ENCODE data around the gene CSF2RB.

Gene CSF2RB

DNA sequence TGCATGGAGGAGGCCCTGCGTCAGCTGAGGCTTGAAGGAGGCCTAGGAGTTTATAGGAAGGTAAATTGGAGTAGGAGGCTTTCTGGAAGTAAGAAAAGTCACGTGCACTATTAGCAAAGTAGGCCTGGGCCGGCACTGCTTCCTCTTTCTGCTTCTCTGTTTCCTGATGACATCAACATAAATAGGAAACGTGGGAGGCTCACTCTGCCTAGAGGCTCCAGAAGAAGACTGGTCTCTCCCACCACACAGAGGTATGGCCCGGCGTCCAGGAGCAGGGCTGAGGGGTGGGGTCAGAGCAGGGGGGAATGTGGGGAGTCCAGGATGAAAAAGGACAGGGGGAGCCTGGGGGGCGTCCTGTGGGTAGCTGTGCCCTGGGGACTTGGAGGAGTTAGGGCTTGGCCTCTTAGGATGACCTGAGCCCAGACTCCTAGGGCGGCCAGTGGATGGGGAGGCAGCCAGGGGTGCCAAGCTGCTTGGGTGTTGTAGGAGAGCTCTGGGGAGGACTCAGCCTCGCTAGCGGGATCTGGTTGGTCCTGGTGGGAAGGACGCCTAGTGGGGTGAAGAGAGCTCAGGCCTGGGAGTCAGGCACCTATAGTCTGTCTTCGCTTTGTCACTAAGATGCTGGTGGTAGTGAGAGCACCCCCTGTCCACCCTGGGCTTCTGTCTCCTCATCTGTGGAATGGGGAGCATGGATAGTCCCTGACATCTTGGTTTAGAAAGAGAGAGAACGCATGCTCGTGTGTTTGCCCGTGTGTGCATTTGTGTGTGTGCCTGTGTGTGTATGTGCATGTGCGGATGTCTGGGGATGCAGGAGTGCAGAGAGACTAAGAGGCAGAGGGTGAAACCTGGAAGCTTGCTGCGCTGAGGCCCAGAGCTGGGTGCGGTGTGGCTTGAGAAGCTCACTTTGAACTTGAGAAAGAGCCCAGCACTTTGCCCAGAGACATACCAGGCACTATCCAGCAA is at the start of gene CSF2RB:
Gene CSF2RB (plus strand): TSS at position 202 of the 963 bp plus-strand sequence. CDS start 8,580 bp downstream, outside the sequence.
- DNase-seq (ENCODE audit: low read depth), result no peak

DNA sequence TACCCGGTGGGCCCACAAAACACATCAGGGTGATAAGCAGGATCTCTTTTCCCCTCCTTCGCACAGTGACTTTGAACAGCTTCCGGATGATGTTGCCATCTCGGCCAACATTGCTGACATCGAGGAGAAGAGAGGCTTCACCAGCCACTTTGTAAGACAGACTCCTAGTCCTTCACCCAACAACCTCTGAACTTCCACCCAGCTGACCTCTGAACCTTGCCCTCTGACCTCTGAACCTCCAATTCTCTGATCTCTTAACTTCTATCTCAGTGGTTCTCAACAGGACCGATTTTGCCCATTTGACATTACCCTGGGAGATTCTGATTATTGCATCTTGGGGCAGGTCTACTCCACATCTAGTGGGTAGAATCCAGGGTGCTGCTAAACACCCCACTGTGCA is 49.4 kb upstream of the CSF2RB start:
- DNase-seq (ENCODE audit: low read depth), result no peak

DNA sequence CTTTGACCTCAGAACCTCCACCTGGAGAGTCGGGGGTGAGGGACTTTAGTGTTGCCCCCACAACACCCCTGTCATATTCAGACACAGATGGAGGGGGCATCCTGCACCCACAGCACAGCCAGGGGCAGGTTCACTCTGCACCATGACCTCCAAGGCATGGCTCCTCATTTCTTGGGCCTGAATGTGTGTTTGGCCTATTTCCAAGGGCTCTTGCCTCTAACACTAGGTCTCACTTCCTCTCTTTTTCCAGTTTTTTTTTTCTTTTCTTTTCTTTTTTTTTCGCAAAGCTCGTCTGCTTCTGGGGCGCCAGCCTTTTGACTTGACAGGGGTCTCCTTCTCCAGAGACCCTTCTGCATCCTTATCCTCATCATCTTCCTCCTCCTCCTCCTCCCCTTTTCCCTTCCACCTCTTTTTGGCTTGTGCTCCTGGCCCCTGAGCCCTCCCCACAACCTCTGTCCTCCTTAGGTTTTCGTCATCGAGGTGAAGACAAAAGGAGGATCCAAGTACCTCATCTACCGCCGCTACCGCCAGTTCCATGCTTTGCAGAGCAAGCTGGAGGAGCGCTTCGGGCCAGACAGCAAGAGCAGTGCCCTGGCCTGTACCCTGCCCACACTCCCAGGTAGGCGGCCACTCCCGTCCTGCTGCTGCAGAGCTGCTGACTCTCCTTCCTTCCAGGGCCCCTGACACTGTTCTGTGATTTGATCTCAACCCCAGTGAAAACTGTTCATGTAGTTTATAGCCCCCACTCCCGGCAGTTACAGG is 48.8 kb upstream of the CSF2RB start:
- DNase-seq (ENCODE audit: low read depth), result no peak

DNA sequence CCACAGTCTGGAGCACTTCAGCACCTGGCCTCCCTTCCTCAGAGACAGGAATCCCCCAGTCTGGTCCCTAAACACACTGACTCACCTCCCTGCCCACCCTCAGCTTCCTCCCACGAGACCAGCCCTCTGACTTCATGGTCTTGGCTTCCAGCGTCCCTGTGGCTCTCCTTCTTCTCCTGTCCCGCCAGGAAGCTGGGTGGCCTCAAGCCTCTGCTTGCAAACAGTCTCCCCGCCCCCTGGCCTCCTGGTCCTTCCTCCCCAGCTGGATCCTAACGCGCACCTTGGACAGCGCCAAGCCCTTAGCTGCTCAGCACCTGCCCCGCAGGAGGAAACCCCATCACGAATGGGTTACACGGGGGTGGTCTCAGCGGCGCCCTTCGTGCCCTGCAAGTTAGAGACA is 48.1 kb upstream of the CSF2RB start:
- no peak for DNase-seq (ENCODE audit: low read depth)

GRCh38 chr22:36867695-36868094 is 45.7 kb upstream of the CSF2RB start:
- DNase-seq (ENCODE audit: low read depth), result no peak

DNA sequence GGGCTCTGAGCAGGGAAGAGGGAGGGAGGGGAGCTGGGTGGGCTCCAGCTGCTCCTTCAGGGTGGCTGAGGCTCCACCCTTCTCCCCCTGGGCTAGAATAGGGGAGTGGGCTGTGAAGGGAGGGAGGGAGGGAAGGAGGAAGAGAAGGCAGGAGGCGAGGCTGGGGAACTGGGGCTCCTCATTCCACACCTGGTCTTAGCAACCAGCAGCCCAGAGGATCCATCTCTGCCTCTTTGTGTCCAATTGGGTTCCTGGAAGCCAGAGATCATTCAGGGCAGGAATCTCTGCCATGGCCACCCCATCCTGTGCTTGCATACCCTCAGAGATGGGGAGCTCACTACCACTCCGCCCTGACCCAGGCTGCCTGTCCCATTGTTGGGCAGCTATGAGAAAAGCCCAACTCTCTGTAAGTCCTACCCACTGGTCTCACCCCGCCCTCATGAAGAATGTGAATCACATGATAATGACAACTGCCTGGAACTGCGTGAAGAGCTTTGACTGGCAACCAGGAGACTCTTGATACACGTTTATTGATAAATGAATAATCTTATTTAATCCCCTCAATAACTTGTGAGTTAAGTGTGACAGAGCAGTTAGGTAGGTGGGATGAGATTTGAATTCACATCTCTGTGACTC is 44.8 kb upstream of the CSF2RB start:
- no peak for DNase-seq (ENCODE audit: low read depth)

GRCh38 chr22:36870250-36870649 is 43.2 kb upstream of the CSF2RB start:
- no peak for DNase-seq (ENCODE audit: low read depth)

- no peak for DNase-seq (ENCODE audit: low read depth)
These were observed 41.8 kb upstream of the CSF2RB start for GRCh38 chr22:36871669-36872081.

DNA sequence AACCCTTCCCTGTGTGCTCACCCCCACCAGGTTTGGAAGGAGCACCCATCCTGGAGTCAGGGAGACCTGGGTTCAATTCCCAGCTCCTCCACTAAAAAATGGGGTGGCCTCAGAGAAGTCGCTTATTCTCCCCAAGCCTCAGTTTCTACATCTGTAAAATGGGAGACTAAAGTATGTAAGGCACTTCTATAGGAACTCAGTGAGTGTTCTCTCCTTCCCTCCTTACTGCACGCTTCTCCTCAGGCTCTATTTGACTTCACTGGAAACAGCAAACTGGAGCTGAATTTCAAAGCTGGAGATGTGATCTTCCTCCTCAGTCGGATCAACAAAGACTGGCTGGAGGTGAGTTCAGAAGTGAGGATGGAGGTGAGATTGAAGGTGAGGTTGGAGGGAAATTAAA is 41.3 kb upstream of the CSF2RB start:
- DNase-seq (ENCODE audit: low read depth), result no peak

DNA sequence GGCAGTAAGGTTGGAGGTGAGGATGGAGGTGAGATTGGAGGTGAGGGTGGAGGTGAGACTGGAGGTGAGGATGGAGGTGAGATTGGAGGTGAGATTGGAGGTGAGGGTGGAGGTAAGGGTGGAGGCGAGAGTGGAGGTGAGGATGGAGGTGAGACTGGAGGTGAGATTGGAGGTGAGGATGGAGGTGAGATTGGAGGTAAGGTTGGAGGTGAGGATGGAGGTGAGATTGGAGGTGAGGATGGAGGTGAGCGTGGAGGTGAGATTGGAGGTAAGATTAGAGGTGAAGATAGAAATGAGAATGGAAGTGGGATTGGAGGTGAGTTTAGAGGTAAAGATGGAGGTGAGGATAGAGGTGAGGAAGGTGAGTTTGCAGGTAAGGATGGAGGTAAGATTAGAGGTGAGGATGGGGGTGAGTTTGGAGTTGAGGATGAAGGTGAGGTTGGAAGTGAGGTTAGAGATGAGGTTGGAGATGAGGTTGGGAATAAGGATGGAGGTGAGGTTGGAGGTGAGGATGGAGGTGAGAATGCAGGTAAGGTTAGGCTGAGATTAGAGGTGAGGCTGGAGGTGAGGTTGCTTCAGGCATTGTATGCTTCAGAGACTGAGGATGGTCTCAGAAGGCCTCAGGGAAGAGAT is 40.4 kb upstream of the CSF2RB start:
- DNase-seq (ENCODE audit: low read depth), result no peak

DNA sequence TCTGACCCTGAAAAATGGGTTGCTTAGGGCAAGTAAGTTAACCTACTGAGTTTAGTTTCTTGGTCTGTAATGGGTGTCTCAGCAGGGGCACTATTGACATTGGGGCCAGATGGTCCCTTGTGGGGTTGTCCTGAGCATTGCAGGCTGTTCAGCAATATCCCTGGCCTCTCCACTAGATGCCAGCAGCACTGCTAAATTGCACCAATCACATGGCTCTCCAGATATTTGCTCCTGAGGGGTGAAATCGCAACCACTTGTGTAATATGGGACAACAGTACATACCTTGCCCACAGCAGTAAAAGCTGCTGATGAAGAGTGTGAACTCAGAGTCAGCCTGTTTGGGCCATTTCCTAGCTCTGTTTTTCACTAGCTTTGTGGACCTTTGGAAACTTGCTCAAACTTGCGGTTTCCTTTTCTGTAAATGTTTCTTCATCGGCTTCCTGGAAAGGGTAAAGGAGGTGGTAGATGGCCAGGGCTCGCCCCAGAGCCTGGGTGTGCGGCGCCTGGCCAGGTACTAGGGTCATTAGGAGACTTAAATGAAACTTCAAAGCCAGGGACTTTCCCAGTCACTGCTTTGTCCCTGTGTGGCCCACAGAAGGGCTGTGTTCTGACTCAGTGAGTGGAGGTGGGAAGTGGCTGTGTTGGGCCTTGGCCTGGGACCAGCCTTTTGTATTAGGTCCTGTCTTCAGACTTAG is 39.7 kb upstream of the CSF2RB start:
- no peak for DNase-seq (ENCODE audit: low read depth)

DNA sequence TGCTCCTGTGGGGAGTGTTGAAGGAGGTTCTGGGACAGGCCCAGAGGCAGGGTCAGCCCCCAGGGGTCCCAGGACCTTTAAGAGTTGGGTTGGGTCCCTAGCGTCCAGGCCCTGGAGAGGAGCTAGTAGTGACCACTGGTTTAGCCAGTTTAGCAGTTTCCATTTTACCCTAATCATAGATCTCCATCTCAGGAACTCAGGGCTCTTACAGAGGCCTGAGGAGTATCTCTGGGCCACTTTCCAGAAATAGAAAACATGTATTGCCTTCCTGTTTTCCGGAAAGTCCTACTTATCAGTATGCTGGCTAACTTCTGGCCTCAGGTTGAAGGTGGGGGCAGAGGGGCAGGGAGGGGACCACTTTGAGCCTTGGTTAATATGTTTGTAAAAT is 39.1 kb upstream of the CSF2RB start:
- DNase-seq (ENCODE audit: low read depth), result no peak

DNA sequence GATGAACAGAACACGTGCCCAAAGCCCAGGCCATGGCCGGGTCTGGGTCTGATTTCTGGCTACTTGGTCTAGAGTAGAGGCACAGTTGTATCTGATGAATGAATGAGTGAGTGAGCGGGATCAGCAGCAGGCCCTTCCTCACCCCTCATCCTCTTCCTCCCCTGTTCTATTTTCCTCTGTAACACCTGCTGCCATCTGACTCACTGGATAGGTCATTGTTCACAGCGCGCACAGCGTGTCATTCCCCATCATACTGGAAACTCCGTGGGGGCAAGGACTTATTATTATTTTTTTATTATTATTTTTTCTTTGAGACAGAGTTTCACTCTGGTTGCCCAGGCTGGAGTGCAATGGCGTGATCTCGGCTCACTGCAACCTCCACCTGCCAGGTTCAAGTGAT is 38.7 kb upstream of the CSF2RB start:
- no peak for DNase-seq (ENCODE audit: low read depth)

DNA sequence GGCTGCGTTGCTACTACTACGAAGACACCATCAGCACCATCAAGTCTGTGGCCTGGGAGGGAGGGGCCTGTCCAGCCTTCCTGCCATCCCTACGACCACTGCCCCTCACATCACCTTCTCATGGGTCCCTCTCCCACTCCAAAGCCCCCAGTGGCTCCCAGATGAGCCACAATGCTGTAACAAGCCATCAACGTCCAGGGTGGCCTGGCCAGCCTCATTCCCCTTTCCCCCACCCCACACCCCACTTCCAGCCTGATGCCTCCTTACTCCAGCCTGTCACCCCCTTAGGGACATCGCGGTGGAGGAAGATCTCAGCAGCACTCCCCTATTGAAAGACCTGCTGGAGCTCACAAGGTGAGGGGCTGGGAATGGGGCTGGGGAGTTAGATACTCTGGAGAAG is 37.7 kb upstream of the CSF2RB start:
- no peak for DNase-seq (ENCODE audit: low read depth)

- DNase-seq (ENCODE audit: low read depth), result no peak
These were observed 33.7 kb upstream of the CSF2RB start for GRCh38 chr22:36879775-36880174.

- no peak for DNase-seq (ENCODE audit: low read depth)
These were observed 31.8 kb upstream of the CSF2RB start for GRCh38 chr22:36881504-36882245.

DNA sequence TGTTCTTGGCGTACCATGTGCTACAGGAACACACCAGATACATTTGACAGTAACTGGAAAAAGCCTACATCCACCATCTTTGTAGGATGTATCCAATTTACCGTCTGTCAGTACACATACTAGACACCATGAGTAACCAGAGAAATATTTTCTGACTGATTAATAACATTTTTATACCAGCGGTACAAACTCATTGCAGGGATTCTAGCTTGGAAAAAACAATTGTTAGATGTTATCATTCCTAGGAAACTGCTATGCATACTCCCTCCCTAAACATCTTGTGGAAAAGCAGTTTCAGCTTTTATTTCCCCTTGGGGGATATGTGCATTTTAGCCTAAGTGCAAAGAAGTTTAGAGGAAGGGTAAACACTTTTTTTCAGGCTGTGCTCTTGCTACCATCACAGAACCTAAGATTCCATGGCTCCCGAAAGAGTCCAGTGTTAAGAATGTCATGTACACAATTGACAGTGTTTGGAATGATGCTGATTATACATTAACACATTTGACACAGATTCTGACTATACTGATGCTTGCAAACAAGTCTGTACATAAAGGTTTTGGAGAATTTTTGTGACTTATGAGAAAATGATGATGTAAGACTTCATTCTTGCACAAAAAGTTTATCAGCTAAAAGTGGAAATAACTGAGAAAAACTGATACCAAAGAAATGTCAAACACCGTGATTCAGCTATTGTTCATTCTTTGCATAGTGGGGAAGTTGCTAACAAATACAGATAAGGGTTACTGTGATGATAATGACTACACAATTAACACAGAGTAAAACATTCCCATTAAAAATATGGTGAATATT is 28.9 kb upstream of the CSF2RB start:
- no peak for DNase-seq (ENCODE audit: low read depth)

DNA sequence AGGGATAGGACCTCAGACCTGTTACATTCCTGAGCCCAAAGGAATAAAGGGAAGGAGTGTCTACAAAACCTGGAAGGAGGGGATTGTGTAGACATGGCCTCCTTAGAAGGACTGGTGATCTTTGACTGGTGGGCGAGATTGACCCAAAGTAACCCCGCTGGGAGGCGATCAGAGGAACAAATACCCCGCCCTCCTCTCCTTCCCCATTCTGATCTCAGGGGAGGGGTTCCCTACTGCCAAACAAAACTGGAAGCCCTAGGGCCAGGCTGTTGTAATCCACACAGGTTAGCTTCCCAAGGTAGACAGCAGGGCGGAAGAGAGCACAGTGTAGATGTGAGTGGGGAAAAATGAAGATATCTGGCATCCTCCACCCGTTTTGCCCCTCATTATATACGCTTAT is 28.0 kb upstream of the CSF2RB start:
- DNase-seq (ENCODE audit: low read depth), result no peak

DNA sequence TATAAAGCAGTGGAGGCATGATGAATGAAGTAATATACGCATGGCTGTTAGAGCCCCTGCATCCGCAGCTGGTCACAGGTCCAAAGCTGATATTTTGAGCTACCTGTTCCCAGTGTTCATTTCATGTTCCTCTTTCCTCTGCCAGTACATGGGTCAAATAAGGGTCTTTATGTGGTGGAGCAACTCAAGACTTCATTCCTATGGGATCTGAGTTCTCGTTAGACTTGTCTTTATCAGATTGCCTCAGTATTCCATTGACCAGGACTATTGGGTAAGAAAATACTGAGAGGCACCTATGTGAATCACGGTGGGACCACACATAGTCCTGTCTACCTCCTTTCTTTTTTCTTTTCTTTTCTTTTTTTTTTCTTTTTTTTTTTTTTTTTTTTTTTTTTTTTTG is 27.4 kb upstream of the CSF2RB start:
- no peak for DNase-seq (ENCODE audit: low read depth)

GRCh38 chr22:36887162-36887561 is 26.3 kb upstream of the CSF2RB start:
- DNase-seq (ENCODE audit: low read depth), result no peak

All from T-helper 22 cell (primary cell).